K562 (cell line): ENCODE measurements around the gene FGGY. TPM values are rescaled to one million over a fixed set of nuclear protein-coding genes. Genes with fewer than 3 reads are reported as not detected.

Experiments
- BACH1 ChIP-seq: fragments of 200-800 bp; sonication (Bioruptor generic); IDR thresholded peaks from 2 replicates; pipeline ENCODE4 v1.6.1; 2016; ENCODE audit warnings: missing genetic modification characterization, missing compliant biosample characterization
- CUX1 ChIP-seq: fragments of 200-800 bp; sonication (Bioruptor generic); IDR thresholded peaks from 2 replicates; pipeline ENCODE4 v1.6.1; 2016; ENCODE audit warnings: missing genetic modification characterization, missing compliant biosample characterization
- FOXP4 ChIP-seq: sonication (generic); formaldehyde crosslinking; IDR thresholded peaks from 2 replicates; pipeline ENCODE4 v1.8.0; 2022; ENCODE audit warnings: mild to moderate bottlenecking, missing genetic modification reagents, borderline replicate concordance
- HSF4 ChIP-seq: fragments of 250-450 bp; sonication (Bioruptor Pico); IDR thresholded peaks from 2 replicates; pipeline ENCODE4 v2.1.2; 2022; ENCODE audit warnings: mild to moderate bottlenecking, moderate library complexity, borderline replicate concordance
- MAFF ChIP-seq: IDR thresholded peaks from 2 replicates; pipeline ENCODE4 v1.6.1; 2012; ENCODE audit warnings: low read length, improper control_type of control experiment
- PML ChIP-seq: IDR thresholded peaks from 2 replicates; pipeline ENCODE4 v1.6.1; 2012; ENCODE audit warnings: low read length, inconsistent platforms
- SIN3B ChIP-seq: fragments of 450-650 bp; IDR thresholded peaks from 2 replicates; pipeline ENCODE4 v1.6.1; 2017; ENCODE audit warnings: low read depth, mild to moderate bottlenecking, moderate library complexity
- STAT6 ChIP-seq: sonication (generic); formaldehyde crosslinking; IDR thresholded peaks from 2 replicates; pipeline ENCODE4 v1.8.1; 2023; ENCODE audit warnings: mild to moderate bottlenecking, missing genetic modification reagents
- TSHZ1 ChIP-seq: fragments of 250-450 bp; sonication (Bioruptor Pico); IDR thresholded peaks from 2 replicates; pipeline ENCODE4 v1.4.0; 2020; ENCODE audit warnings: mild to moderate bottlenecking, moderate library complexity
- ZNF408 ChIP-seq: fragments of 250-450 bp; sonication (Bioruptor Pico); IDR thresholded peaks from 2 replicates; pipeline ENCODE4 v1.4.0; 2020; ENCODE audit warnings: low read depth, mild to moderate bottlenecking, moderate library complexity
- ZNF431 ChIP-seq: sonication (generic); formaldehyde crosslinking; IDR thresholded peaks from 2 replicates; pipeline ENCODE4 v1.8.0; 2022; ENCODE audit warnings: mild to moderate bottlenecking, missing genetic modification reagents
- ZNF778 ChIP-seq: fragments of 450-650 bp; formaldehyde crosslinking; IDR thresholded peaks from 2 replicates; pipeline ENCODE4 v1.4.0; 2020; ENCODE audit warnings: mild to moderate bottlenecking, moderate library complexity
- polyA plus RNA-seq, 8 experiments: library from polyadenylated mRNA; depleted of rRNA in 4 of 8; stranded (reverse) in 5 of 8; unstranded in 3 of 8; fragments of >200 nt; fragmentation: Nextera tagmentation in 2 of 8; fragmentation: Illumina TruSeq in 1 of 8; extraction: Ambion mirVana in 2 of 8; extraction: Trizol in 1 of 8; gene quantifications; 2 replicates each; pipeline versions ENCODE4 v1.2.1 to v1.2.3, GENCODE V29; 2011 to 2014; ENCODE audit warnings: inconsistent platforms in 1 of 8, missing spikeins in 1 of 8
- total RNA-seq, 7 experiments: library from RNA; depleted of rRNA in 6 of 7; stranded (reverse); fragments of >200 nt in 6 of 7; fragmentation: Illumina TruSeq in 2 of 7; extraction: Trizol in 2 of 7; gene quantifications; 2 replicates each; pipeline versions ENCODE4 v1.2.1 to v1.2.3, GENCODE V29; 2011 to 2021; ENCODE audit warnings: low replicate concordance in 1 of 7

The FGGY gene
- total and polyA plus RNA-seq, 9 of the 15 experiments (the other 6 are each of a cell fraction or from before 2014, with no cell fraction given): 9.7 to 19.2 (median 12.6) TPM

GRCh38 chr1:59446257-59446901, 149.5 kb downstream of the FGGY start (continued):
- TF ChIP-seq FOXP4 (CRISPR knock-in tag) (no peak), TSHZ1 (no peak), MAFF (no peak), STAT6 (CRISPR knock-in tag) (no peak), SIN3B (no peak), ZNF431 (CRISPR knock-in tag) (no peak), ZNF408 (no peak), CUX1 (no peak), ZNF778 (CRISPR knock-in tag) (no peak), PML (no peak), BACH1 (tag) (peak; percentile 68; the same call in 1 of the 2 replicates), HSF4 (no peak)
